Left colon (tissue), 2 donors: ENCODE data around the gene ELOVL5. TPM values are rescaled to one million over a fixed set of nuclear protein-coding genes. Genes with fewer than 3 reads are reported as not detected.
"Not testable (repeated sequence)": the region's sequence is repeated elsewhere in the genome, so short reads cannot be mapped to it uniquely, and the experiment has no call there.

ENCODE experiments used
- ATAC-seq: fragments of 200-7000 bp; cut with Tn5 transposase; one replicate; pipeline ENCODE4 v1.9.1; 2020; ENCODE audit warnings: mild to moderate bottlenecking, moderate library complexity
- DNase-seq, 2 donors: peaks; one replicate each; pipeline ENCODE4 v3.0.0-alpha.2; 2020
- intact Hi-C, 2 donors: fragments of 100-400 bp; cut with DNase I in 1 of 2; cut with micrococcal nuclease in 1 of 2; formaldehyde crosslinking; loops; one replicate each; pipeline versions ENCODE4 v1.11.2 to v1.14.0; 2022; cut with DNase I, micrococcal nuclease
- total RNA-seq, 2 donors: library from RNA; stranded (reverse); fragmentation: NEBNext Ultra II Directional; extraction: Animal tissue kit (Norgen Biotek cat#: 25700); gene quantifications; one replicate each; pipeline ENCODE4 v1.2.1, GENCODE V29; 2021
- donor health status: DM: no; HTN: no; CAD: no.
- donor health status: DM: yes; HTN: yes; CAD: no.

ELOVL5 gene
- total RNA-seq, 2 donors from 2014 or later: 21.8 to 26.7 TPM

DNA sequence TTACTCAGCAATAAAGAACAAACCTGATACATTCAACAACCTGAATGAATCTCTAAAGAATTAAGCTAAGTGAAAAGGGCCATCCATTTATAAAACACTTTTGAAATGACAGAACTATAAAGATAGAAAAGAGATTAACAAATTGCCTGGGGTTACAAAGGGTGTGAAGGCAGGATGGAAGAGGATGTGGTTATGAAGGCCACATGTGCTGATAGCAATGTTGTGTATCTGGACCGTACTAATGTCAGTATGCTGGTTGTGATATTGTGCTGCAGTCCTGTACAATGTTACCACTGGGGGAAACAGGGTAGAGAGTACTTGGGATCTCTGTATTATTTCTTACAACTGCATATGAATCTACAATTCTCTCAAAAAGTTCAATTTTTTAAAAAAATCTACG, 36.4 kb downstream of the ELOVL5 start:
- DNase-seq (no peak), ATAC-seq (no peak)
- intact Hi-C loops: no loop called here

DNA sequence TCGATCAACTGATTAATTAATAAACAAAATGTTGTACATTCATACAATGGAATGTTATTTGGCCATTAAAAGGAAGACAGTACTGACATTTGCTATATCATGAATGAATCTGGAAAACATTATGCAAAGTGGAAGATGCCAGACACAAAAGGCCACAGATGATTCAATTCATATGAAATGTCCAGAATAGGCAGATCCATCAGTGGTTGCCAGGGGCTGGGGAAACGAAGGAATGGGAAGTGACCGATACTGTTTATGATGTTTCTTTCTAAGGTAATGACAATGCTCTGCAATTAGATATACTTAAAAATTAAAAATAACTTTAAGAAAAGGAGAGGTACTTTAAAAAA, 37.2 kb downstream of the ELOVL5 start:
- ATAC-seq: no peak
- intact Hi-C loops: no loop called here
- DNase-seq: no peak

DNA sequence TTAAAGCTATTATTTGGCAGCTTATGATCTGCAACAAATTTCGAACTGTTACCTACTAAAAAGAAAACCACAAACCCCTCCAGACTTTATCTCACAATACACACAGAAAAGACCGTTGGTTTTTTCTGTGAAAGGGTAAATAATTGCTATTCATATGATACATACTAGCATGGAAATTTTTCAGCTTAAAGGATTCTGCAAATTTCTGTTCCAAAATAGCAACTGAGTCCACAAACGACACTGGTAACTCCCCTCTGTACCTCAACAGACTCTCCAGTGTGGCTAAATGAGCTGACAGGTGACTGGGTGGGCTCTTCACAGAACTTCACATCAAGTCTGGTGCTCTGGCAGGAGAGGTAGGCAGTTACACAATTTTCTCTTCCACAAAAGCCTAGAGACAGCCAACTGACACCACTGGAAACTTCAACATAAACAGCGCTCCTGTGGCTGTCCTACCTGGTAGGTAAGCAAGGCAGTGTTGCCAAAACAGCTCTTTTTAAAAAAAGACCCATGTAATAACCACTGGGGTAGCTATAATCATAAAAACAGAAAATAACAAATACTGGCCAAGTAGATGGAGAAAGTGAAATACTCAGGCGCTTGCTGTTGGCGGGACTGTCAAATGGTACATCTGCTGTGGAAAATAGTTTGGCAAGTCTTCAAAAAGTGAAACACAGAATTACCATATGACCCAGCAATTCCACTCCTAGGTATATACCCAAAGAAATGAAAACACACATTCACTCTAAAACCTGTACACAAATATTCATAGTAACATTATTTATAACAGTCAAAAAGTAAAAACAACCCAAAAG, 37.8 kb downstream of the ELOVL5 start:
- DNase-seq (no peak), ATAC-seq (no peak)
- intact Hi-C loops: no loop called here

DNA sequence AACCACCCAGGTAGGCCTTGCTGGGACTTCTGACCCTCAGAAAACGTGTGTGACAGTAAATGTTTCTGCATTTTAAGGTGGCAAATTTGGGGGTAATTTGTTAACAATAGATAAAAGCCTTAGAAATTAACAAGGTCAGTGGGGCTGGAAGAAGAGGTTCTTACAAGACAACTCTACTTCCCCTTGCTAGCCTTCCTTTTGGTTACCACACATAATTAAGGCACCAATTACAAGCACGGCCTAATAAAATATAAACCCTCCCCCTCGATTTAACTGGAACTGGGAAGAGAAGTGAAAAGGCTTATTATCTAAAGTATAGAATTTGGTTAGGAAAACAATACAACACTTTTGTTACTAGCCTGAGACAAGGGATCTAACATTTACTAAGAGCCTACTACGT, 38.8 kb downstream of the ELOVL5 start:
- ATAC-seq (no peak), DNase-seq (no peak)
- intact Hi-C loops: no loop called here

DNA sequence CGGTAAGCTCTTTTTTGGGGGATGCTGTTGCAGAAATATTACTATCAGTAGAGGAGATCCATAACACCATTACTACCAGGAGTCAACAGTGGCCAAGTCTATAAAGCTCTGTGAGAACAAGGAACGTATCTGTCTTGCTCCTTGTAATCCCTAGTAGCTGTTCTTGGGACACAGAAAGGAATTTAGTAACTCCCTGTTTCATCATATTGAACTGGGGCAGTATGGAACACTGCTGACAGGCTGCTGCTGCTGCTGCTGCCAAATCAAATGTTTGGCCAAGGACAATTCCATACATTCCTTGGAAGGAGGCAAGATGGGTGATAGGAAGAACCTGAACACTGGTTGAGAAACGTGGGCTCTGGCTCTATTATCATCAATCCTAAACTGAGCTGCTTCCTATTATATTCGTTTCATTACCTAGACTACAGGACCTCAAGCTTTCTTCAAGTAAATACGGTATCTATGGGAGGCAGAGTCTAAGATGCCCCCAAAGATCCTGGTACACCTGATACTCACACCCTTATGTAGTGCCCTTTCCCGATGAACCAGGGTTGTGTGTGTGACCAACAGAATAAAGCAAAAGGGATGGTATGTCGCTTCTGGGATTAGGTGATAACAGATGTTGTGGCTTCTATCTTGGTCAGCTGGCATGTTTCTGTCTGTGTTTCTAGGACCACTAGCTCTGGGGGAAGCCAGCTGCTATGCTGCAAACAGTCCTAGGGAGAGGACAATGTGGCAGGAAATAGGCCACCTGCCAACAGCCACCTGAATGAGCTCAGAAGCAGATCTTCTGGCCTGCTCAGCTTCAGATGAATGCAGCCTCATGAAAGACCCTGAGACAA, 39.5 kb downstream of the ELOVL5 start:
- intact Hi-C loops: no loop called here
- DNase-seq: peak; percentile 31 to 34
- ATAC-seq: no peak

DNA sequence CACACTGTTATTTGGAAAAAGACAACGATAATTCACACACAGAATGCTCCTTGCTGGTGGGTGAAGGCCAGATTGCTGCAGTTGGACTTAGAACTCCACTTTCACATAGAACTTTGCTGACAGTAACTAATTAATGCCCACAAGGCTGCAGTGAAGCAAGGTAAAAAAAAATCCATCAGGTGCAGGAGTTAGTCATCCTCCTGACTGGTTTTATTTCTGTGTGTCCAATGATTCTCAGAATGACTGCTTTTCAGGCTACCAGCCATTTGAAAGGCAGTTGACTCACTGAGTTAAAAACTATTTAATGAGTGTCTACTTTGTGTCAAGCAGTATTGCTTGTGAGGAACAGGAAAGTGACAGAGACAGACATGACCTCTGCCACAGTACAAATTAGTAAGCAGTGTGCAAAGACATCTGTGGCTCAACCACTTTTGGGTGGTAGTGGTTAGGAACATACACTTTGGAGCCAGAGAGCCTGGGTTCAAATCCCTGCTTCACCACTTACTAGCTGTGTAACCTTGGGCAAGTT, 41.9 kb downstream of the ELOVL5 start:
- DNase-seq: no peak
- peak; percentile 55 for ATAC-seq
- intact Hi-C loops: no loop called here

DNA sequence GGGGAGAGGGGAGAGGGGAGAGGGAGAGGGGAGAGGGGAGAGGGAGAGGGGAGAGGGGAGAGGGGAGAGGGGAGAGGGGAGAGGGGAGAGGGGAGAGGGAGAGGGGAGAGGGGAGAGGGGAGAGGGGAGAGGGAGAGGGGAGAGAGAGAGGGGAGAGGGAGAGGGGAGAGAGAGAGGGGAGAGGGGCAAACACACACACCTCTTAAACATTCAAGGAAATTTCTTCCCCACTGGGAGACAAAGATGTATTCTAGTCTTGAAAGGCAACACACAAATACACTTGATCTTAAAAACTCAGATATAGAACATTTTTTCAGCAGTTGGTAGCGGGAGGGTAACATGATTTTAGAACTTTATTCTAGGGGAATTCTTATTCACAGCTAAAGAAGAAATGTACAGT, 42.5 kb downstream of the ELOVL5 start:
- ATAC-seq, DNase-seq, intact Hi-C loops: not testable (repeated sequence)

DNA sequence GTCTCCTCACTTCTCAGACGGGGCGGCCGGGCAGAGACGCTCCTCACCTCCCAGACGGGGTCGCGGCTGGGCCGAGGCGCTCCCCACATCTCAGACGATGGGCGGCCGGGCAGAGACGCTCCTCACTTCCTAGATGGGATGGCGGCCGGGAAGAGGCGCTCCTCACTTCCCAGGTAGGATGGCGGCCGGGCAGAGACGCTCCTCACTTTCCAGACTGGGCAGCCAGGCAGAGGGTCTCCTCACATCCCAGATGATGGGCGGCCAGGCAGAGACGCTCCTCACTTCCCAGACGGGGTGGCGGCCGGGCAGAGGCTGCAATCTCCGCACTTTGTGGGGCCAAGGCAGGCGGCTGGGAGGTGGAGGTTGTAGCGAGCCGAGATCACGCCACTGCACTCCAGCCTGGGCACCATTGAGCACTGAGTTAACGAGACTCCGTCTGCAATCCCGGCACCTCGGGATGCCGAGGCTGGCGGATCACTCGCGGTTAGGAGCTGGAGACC, 43.2 kb downstream of the ELOVL5 start:
- ATAC-seq, intact Hi-C loops, DNase-seq: not testable (repeated sequence)

DNA sequence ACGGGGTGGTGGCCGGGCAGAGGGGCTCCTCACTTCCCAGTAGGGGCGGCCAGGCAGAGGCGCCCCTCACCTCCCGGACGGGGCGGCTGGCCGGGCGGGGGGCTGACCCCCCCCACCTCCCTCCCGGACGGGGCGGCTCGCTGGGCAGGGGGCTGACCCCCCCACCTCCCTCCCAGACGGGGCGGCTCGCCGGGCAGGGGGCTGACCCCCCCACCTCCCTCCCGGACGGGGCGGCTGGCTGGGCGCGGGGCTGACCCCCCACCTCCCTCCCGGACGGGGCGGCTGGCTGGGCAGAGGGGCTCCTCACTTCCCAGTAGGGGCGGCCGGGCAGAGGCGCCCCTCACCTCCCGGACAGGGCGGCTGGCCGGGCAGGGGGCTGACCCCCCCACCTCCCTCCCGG, 43.8 kb downstream of the ELOVL5 start:
- ATAC-seq, intact Hi-C loops, DNase-seq: not testable (repeated sequence)

DNA sequence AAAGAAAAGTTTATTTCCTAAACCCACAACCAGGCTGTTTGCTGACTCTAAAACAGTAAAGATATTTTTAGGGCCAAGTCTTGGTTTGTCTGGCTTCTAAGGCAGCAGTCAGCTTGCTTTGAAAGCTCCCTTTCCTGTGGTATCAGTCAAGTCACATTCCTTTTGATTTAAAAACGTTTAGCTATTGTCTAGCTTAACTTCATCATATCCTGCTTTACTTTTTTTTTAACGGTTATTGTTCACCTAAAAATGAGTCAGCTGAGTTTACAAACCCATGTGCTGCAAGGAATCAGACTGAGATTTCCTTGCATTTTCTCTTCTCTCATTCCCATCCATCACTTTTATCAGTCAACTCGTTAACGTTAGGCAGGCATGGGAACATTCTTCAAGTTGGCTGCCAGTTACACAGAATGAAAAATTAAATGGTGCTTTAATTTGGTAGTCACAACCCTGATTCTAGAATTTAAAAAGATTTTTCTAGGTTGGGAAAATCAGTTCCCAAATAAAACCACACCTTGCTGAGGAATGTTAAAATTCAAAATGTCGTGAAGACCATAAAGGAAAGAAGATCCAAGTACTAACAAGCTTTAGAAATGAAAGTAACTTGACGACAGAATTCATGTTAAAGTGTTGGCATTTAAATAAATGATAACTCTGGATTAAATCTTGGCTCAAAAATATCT, 45.9 kb downstream of the ELOVL5 start:
- ATAC-seq (no peak), DNase-seq (no peak)
- intact Hi-C loops: no loop called here

DNA sequence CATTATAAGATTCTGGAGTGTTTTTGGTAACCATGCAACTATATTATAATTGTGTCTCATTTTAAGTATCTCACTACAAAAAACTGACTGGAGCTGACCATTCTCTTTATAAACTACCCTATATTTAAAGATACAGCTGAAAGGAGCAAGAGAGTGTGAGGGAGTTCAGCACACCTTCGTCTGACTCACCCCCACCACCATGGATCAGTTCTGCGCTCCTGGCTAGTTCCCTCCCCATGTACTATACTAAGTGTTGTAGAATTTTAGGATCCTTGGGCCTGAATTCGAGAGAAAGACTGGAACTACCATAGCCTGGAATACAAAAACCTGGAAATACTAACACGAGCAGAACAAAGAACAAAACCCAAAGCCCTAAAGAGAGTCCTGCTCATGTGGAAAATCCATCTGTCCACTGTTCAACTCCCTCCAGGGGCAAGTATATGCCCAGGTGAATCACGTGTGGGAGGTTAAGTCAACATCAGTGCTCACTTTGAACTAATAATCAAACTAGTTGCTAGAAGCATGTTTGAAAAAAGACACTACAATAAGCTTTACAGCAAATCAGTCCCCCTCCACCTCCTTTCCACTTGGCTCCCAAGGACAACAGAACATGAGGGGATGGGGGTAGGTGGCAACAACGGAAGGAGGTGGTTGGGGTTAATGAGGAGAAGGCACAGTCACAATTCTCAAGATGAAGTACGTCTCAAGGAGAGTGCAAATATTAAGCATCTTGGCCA, 46.8 kb downstream of the ELOVL5 start:
- intact Hi-C loops: no loop called here
- ATAC-seq: no peak
- no peak for DNase-seq

DNA sequence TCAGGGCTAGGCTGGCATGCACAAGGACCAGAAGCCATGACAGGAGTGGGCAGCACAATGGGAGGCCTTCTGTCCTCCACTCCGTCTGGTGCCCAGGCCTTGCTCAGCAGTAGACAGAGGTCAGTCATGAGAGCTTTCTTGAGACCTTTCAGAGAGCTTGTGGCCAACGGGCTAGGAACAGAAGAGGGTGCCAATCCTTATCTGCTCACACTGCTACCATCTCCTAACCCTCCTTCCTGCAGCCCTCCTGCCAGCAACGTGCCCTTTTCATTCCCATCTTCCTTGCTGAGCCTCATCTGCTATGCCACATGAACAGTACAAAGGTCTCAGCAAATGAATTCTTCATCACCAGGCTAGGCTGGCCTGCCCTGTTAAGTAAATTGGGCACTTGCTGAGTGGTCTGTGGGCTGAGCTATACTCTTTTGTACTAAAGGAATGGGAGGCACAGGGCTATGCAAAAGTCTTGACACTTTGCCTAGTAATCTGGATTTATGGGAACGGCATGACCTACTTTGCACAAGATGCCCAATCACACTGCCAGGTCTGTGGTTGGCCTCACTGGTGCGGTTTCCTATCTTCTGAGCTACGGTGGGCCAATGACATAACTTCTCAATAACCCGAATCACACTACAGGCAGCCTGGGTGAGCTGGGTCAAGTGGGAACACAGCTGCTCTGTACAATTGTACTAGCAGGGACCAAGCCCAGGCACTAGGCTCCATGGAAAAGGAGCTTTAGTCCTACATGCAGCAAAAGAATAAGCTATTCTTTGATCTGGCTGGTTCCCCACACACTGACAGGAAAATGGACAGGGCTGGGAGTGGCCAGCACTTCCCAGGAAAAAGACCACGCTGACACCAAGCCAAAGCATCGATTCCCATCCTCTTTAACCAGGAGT, 47.8 kb downstream of the ELOVL5 start:
- ATAC-seq (no peak), DNase-seq (no peak)
- intact Hi-C loops: no loop called here

DNA sequence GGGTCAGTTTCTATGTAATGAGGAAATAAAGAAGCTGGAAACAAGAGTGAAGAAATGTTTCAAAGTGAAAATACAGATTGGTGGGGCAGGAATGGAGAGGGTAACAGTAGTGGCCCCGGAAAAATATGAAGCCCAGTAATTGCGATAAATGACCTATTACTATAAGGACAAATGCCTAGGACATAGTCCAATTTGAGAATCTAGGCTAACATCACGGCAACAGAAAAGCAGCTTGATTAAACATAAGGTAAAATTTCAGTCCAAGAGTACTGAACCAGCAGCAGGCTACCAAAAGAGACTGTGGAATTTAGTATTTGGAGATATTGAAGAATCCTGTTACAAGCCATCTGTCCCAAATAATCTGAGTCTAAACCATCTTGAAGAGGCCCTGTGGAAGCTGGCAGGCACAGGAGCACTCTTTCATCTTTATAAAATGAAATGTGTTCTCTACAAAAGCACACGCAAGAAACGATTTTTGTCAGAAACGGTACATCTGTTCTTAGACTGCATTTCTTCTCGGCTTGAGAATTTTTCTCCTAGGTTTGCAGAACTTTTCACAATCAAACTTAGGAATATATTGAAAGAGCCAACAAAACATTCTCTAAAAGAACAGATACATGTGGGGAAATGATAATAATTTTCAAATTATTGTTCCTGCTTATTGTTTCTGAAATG, 49.3 kb downstream of the ELOVL5 start:
- intact Hi-C loops: no loop called here
- DNase-seq (no peak), ATAC-seq (no peak)

DNA sequence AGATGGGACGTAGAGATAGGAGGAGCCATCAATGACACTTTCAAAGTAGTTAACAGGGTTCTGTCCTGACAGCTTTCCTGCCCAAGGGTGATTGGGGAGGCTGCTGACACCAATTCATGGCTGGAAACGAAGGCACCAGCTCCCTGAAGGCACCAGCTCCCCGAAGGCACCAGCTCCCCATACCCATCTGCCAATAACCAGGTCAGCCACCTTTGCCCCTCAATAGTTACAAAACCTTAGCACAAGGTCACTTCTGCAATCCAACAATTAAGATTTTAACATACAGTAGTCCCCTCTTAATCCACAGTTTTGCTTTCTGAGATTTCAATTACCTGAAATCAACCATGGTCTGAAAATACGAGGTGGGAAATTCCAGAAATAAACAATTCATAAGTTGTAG, 51.7 kb downstream of the ELOVL5 start:
- no peak for DNase-seq
- intact Hi-C loops: no loop called here
- ATAC-seq: no peak

DNA sequence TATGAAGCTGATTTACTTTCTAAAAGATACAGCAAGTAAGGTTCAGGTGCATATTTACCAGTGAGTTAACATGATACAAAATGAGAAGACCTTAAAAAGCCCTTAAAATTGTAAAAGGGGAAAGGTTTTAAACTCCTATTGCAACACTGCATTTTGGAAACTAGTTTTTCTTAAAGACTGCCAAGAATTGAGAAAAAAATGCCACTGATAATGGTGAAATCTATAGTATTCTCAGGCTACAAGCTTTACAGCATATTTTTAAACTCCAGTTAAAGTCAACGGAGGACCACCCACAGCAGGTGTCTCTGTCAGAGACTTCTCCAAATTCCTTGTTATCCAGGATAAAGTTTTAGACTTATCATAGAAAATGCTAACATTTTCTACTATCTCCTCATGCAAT, 53.6 kb downstream of the ELOVL5 start:
- no peak for ATAC-seq
- intact Hi-C loops: no loop called here
- DNase-seq: no peak

DNA sequence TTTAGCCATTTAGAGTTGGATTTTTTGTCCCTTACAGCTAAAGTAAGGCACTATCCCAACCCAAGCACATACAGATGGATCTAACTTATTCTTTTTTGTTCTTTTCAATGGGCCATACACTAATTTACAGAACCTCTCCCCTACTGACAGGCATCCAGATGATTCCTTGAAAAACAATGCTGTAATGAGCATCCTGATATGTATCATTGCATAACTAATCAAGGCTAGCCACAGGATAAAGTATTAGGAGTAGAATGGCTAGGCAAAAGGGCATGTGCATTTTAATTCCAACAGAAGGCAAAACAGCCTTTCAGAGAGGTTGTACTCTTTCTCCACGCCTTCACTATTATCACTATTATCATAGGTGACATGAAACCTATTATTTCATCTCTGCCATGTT, 54.1 kb downstream of the ELOVL5 start:
- intact Hi-C loops: no loop called here

DNA sequence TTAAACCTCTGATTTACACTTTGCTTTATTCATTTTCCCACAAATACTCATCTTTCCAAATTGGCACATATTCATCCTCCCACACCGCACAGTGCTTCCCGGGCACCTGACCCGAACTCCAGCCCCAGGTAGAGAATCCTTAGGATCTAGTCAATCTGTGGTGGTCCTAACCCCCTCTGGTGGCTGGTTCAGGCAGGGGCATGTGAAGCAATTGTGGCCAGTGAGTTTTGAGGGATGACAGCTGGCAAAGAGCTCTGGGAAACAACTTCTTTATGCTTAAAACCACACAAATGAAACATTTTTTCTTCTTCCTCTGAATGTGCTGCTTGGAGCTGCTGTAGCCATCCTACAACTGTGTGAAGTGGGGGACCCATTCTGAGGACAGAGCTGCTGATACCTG, 54.7 kb downstream of the ELOVL5 start:
- no peak for ATAC-seq
- no peak for DNase-seq
- intact Hi-C loops: no loop called here

More for the DNA sequence above, 54.1 kb downstream of the ELOVL5 start:
- no peak for ATAC-seq
- DNase-seq: no peak
